BLaER1 treated with 17β-estradiol and CSF1 and Interleukin-3, amounts not matched to agents 10 nM and 100 nM (cell line): ENCODE results near the gene CCDC34.

Experiments
- H3K27ac ChIP-seq, 11 experiments: shearing (Covaris generic); formaldehyde crosslinking; 2 replicates each; pipeline ENCODE4 v1.8.1; 2022
- H3K27me3 ChIP-seq, 11 experiments: shearing (Covaris generic); formaldehyde crosslinking; 2 replicates each; pipeline ENCODE4 v1.8.1; 2022
- H3K36me3 ChIP-seq, 11 experiments: shearing (Covaris generic); formaldehyde crosslinking; 2 replicates each; pipeline ENCODE4 v1.8.1; 2022
- H3K4me1 ChIP-seq, 10 experiments: shearing (Covaris generic); formaldehyde crosslinking; 2 replicates each; pipeline ENCODE4 v1.8.1; 2022
- H3K4me2 ChIP-seq, 11 experiments: shearing (Covaris generic); formaldehyde crosslinking; 2 replicates each; pipeline ENCODE4 v1.8.1; 2022
- H3K4me3 ChIP-seq, 10 experiments: shearing (Covaris generic); formaldehyde crosslinking; 2 replicates each; pipeline ENCODE4 v1.8.1; 2022
- H3K9ac ChIP-seq, 11 experiments: shearing (Covaris generic); formaldehyde crosslinking; 2 replicates each; pipeline ENCODE4 v1.8.1; 2022
- H3K9me3 ChIP-seq, 11 experiments: shearing (Covaris generic); formaldehyde crosslinking; replicated peaks in 1 of 11; 2 replicates each; pipeline ENCODE4 v1.8.1; 2022
- H4K20me1 ChIP-seq, 11 experiments: shearing (Covaris generic); formaldehyde crosslinking; 2 replicates each; pipeline ENCODE4 v1.8.1; 2022
- Cebpa-rat ChIP-seq, 11 experiments: shearing (Covaris generic); IDR thresholded peaks; 2 replicates each; pipeline ENCODE4 v1.8.1; 2022

Gene CCDC34

GRCh38 chr11:27362749-27363575 is at the start of gene CCDC34:
CCDC34 (minus strand) TSS chr11:27363215; CDS start chr11:27363194, 21 bp downstream.
- peak within 1 kb of the TSS; percentile 76 to 98 (median 94) for H3K4me2 ChIP-seq
- H3K4me3 ChIP-seq: peak within 1 kb of the TSS; percentile 72 to 84 (median 76)
- peaks cover 11 to 24% (median 19%) of the 10 kb centered on the region in 10 experiments; a peak in 18 of 20 replicates for H3K4me1 ChIP-seq
- no peaks in the 10 kb centered on the region for H3K9me3 ChIP-seq
- no peaks in the 10 kb centered on the region for H4K20me1 ChIP-seq
- TF ChIP-seq Cebpa-rat (IDR thresholded peaks at IDR 0.05): no peak
- H3K27ac ChIP-seq: peak within 1 kb of the TSS in 9 of 11 experiments; percentile 58 to 78 (median 72); a peak in 19 of 22 replicates
- peak within 1 kb of the TSS; percentile 71 to 86 (median 81) for H3K9ac ChIP-seq
- peaks cover 0 to 7% (median 0%) of the 10 kb centered on the region in 11 experiments; a peak in 5 of 22 replicates for H3K36me3 ChIP-seq
- H3K27me3 ChIP-seq: no peaks in the 10 kb centered on the region

- H3K27me3 ChIP-seq: no peaks in the 10 kb centered on the region
- H3K4me1 ChIP-seq: peaks cover 0 to 6% (median 0%) of the 10 kb centered on the region in 10 experiments; a peak in 2 of 20 replicates
- H3K27ac ChIP-seq: no peak overlapping the region
- no peaks in the 10 kb centered on the region for H3K36me3 ChIP-seq
- no peak overlapping the region for H3K4me2 ChIP-seq
- no peak overlapping the region for H3K9ac ChIP-seq
- no peak for TF ChIP-seq Cebpa-rat (IDR thresholded peaks at IDR 0.05)
- no peak overlapping the region for H3K4me3 ChIP-seq
- H4K20me1 ChIP-seq: no peaks in the 10 kb centered on the region
- H3K9me3 ChIP-seq: no peaks in the 10 kb centered on the region
These were observed 49.2 kb upstream of the CCDC34 start for GRCh38 chr11:27412192-27412691.

DNA sequence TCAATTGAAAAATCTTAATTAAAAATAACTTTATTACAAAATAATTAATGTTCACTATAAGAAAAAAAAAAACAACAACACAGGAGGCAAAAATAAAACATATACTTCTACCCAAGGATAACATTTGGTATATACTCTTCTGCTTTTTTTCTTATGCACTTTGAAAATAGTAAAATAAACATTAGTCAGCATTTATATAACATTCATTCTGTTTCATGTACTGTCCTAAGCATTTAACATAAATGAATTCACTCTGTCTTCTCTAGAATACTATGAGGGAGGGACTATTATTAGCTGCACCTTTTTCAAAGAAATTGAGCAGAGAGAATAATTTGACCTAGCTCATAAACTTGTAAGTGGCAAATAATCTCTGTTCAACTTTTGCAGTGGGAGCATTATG is 48.3 kb upstream of the CCDC34 start:
- Histone ChIP-seq H3K4me3 (no peak overlapping the region), H3K4me1 (peaks cover 0 to 6% (median 0%) of the 10 kb centered on the region in 10 experiments; a peak in 2 of 20 replicates), H3K27me3 (no peaks in the 10 kb centered on the region), H4K20me1 (no peaks in the 10 kb centered on the region), H3K9me3 (no peaks in the 10 kb centered on the region), H3K9ac (no peak overlapping the region), H3K4me2 (no peak overlapping the region), H3K36me3 (no peaks in the 10 kb centered on the region), H3K27ac (no peak overlapping the region)
- no peak for TF ChIP-seq Cebpa-rat (IDR thresholded peaks at IDR 0.05)

- Histone ChIP-seq H4K20me1 (no peaks in the 10 kb centered on the region), H3K9ac (no peak overlapping the region), H3K36me3 (no peaks in the 10 kb centered on the region), H3K27me3 (no peaks in the 10 kb centered on the region), H3K9me3 (no peaks in the 10 kb centered on the region), H3K4me3 (no peak overlapping the region), H3K4me2 (no peak overlapping the region), H3K27ac (no peak overlapping the region), H3K4me1 (peaks cover 0 to 6% (median 0%) of the 10 kb centered on the region in 10 experiments; a peak in 2 of 20 replicates)
- no peak for TF ChIP-seq Cebpa-rat (IDR thresholded peaks at IDR 0.05)
These were observed 47.3 kb upstream of the CCDC34 start for GRCh38 chr11:27410272-27410671.

- Histone ChIP-seq H4K20me1 (no peaks in the 10 kb centered on the region), H3K36me3 (no peaks in the 10 kb centered on the region), H3K4me1 (peaks cover 0 to 6% (median 0%) of the 10 kb centered on the region in 10 experiments; a peak in 2 of 20 replicates), H3K9ac (no peak overlapping the region), H3K27me3 (no peaks in the 10 kb centered on the region), H3K4me3 (no peak overlapping the region), H3K4me2 (no peak overlapping the region), H3K9me3 (no peaks in the 10 kb centered on the region), H3K27ac (no peak overlapping the region)
- no peak for TF ChIP-seq Cebpa-rat (IDR thresholded peaks at IDR 0.05)
These were observed 46.7 kb upstream of the CCDC34 start for GRCh38 chr11:27409742-27410141.

- Histone ChIP-seq H4K20me1 (no peaks in the 10 kb centered on the region), H3K4me1 (peaks cover 0 to 6% (median 0%) of the 10 kb centered on the region in 10 experiments; a peak in 2 of 20 replicates), H3K9ac (no peak overlapping the region), H3K27me3 (no peaks in the 10 kb centered on the region), H3K4me2 (no peak overlapping the region), H3K27ac (no peak overlapping the region), H3K4me3 (no peak overlapping the region), H3K9me3 (no peaks in the 10 kb centered on the region), H3K36me3 (no peaks in the 10 kb centered on the region)
- no peak for TF ChIP-seq Cebpa-rat (IDR thresholded peaks at IDR 0.05)
These were observed 46.0 kb upstream of the CCDC34 start for GRCh38 chr11:27409049-27409448.

DNA sequence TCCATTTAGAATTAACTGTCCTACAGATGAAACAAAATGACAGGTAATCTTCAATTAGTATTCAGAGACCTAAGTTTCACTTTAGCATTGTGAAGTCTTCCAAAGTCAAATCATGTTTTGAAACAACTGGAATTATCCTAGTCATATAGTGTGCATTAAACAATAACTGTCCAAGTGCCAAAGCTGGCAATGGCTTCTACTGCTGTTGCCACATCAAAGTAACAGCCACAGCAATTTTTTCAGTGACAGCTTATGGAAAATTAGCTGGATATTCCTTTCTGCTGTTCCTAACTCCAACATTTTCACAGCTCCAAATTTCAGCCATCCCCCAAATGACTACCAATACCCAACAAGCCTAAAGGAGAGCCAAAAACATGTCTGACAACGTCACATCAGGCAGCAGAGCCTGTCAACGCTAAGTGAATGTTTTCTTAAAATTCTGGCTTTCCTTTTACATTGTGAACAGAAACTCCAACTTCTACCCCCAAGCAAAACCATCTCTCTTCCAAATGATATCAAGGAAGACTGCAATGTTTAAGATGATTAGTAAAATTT is 45.3 kb upstream of the CCDC34 start:
- Histone ChIP-seq H4K20me1 (no peaks in the 10 kb centered on the region), H3K4me3 (no peak overlapping the region), H3K4me1 (peaks cover 0 to 6% (median 0%) of the 10 kb centered on the region in 10 experiments; a peak in 2 of 20 replicates), H3K27ac (no peak overlapping the region), H3K9ac (no peak overlapping the region), H3K36me3 (no peaks in the 10 kb centered on the region), H3K4me2 (no peak overlapping the region), H3K9me3 (no peaks in the 10 kb centered on the region), H3K27me3 (no peaks in the 10 kb centered on the region)
- no peak for TF ChIP-seq Cebpa-rat (IDR thresholded peaks at IDR 0.05)

DNA sequence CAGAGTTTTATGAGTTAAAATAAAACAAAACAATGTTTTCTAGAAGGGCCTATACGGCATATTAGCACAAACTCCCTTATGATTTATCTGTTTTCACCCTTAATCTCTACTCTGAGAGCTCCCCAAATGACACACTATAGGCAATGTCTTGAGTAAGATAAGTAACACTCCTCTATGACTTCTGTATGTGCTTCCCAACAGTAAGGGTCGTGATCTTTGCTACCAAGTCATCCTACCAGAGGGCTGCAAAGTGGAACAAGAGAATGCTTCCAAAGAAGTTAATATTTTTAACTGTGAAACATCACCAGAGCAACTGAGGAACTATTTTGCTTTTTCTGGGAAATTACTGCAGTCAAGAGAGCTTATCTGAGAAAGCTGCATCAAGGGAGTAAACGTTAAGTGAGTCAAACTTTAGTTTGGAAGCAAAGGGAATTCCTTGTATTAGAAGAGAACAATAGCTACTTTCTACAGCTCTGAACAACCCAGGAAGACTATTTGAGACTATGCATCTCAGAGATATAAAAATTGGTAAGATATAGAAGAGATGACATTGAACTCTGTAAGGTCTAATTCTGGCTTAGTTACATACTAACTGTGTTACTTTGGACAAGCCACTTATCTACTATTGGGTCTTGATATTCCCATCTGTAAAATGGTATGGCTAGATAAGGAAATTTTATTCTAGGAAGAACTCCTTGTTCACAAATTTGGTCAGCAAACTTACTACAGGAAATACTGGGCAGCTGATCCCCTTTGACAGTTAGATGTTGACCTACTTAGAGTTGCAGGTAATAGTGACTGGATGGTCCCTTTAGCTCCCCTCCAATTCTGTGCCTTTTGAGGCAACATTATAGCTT is 43.7 kb upstream of the CCDC34 start:
- Histone ChIP-seq H3K4me3 (no peak overlapping the region), H3K9ac (no peak overlapping the region), H3K9me3 (no peaks in the 10 kb centered on the region), H3K27me3 (no peaks in the 10 kb centered on the region), H3K4me1 (peaks cover 0 to 6% (median 0%) of the 10 kb centered on the region in 10 experiments; a peak in 2 of 20 replicates), H3K4me2 (no peak overlapping the region), H3K27ac (no peak overlapping the region), H4K20me1 (no peaks in the 10 kb centered on the region), H3K36me3 (no peaks in the 10 kb centered on the region)
- TF ChIP-seq Cebpa-rat (IDR thresholded peaks at IDR 0.05): no peak

- H3K9ac ChIP-seq: no peak overlapping the region
- peaks cover 0 to 6% (median 0%) of the 10 kb centered on the region in 10 experiments; a peak in 2 of 20 replicates for H3K4me1 ChIP-seq
- H4K20me1 ChIP-seq: no peaks in the 10 kb centered on the region
- no peaks in the 10 kb centered on the region for H3K36me3 ChIP-seq
- no peak for TF ChIP-seq Cebpa-rat (IDR thresholded peaks at IDR 0.05)
- H3K4me2 ChIP-seq: no peak overlapping the region
- no peak overlapping the region for H3K27ac ChIP-seq
- H3K4me3 ChIP-seq: no peak overlapping the region
- no peaks in the 10 kb centered on the region for H3K27me3 ChIP-seq
- no peaks in the 10 kb centered on the region for H3K9me3 ChIP-seq
These were observed 42.1 kb upstream of the CCDC34 start for GRCh38 chr11:27405134-27405533.
